Kidney capillary endothelial cell (primary cell): ENCODE results near the gene CARM1.
"Not testable (repeated sequence)": the region's sequence is repeated elsewhere in the genome, so short reads cannot be mapped to it uniquely, and the experiment has no call there.

Source experiments
- DNase-seq: peaks from one replicate; pipeline ENCODE4 v3.0.0-alpha.2; 2018; ENCODE audit warnings: low spot score

Gene CARM1

GRCh38 chr19:10929402-10929794, 58.0 kb downstream of the CARM1 start:
- DNase-seq: no peak

- no peak for DNase-seq
Observed at GRCh38 chr19:10935371-10936059, 64.2 kb downstream of the CARM1 start.

GRCh38 chr19:10936661-10937084, 65.3 kb downstream of the CARM1 start:
- peak; percentile 76 for DNase-seq

GRCh38 chr19:10941649-10942048, 70.3 kb downstream of the CARM1 start:
- not testable (repeated sequence) for DNase-seq

- not testable (repeated sequence) for DNase-seq
Observed at GRCh38 chr19:10943412-10943811, 72.1 kb downstream of the CARM1 start.

- DNase-seq: no peak
Observed at GRCh38 chr19:10945264-10945663, 73.9 kb downstream of the CARM1 start.

- DNase-seq: no peak
Observed at GRCh38 chr19:10946958-10947657, 75.8 kb downstream of the CARM1 start.

GRCh38 chr19:10952809-10953208, 81.5 kb downstream of the CARM1 start:
- DNase-seq: no peak

GRCh38 chr19:10959277-10959968, 88.1 kb downstream of the CARM1 start:
- not testable (repeated sequence) for DNase-seq

GRCh38 chr19:10960314-10961072, 89.1 kb downstream of the CARM1 start, which contains the start of gene SMARCA4:
SMARCA4 (plus strand) TSS chr19:10961030; CDS start chr19:10984152, 23,122 bp downstream.
- DNase-seq: peak; percentile 98

- DNase-seq: peak; percentile 24
Observed at GRCh38 chr19:10961073-10961860, 89.9 kb downstream of the CARM1 start.

GRCh38 chr19:10962863-10963262, 91.5 kb downstream of the CARM1 start:
- DNase-seq: no peak

GRCh38 chr19:10963865-10964264, 92.5 kb downstream of the CARM1 start:
- DNase-seq: no peak

- DNase-seq: no peak
Observed at GRCh38 chr19:10964903-10965302, 93.5 kb downstream of the CARM1 start.

GRCh38 chr19:10965398-10965797, 94.0 kb downstream of the CARM1 start:
- DNase-seq: no peak

- no peak for DNase-seq
Observed at GRCh38 chr19:10966809-10967208, 95.5 kb downstream of the CARM1 start.

- no peak for DNase-seq
Observed at GRCh38 chr19:10968527-10969135, 97.3 kb downstream of the CARM1 start.

GRCh38 chr19:10971107-10971726, 99.9 kb downstream of the CARM1 start:
- no peak for DNase-seq
